ENCODE measurements around the gene PIP4K2C. TPM values are rescaled to one million over a fixed set of nuclear protein-coding genes. Genes with fewer than 3 reads are reported as not detected.
"Not testable (repeated sequence)": the region's sequence is repeated elsewhere in the genome, so short reads cannot be mapped to it uniquely, and the experiment has no call there.

Gene PIP4K2C
- total RNA-seq, 1 donor from 2014 or later = 27.6 TPM

DNA sequence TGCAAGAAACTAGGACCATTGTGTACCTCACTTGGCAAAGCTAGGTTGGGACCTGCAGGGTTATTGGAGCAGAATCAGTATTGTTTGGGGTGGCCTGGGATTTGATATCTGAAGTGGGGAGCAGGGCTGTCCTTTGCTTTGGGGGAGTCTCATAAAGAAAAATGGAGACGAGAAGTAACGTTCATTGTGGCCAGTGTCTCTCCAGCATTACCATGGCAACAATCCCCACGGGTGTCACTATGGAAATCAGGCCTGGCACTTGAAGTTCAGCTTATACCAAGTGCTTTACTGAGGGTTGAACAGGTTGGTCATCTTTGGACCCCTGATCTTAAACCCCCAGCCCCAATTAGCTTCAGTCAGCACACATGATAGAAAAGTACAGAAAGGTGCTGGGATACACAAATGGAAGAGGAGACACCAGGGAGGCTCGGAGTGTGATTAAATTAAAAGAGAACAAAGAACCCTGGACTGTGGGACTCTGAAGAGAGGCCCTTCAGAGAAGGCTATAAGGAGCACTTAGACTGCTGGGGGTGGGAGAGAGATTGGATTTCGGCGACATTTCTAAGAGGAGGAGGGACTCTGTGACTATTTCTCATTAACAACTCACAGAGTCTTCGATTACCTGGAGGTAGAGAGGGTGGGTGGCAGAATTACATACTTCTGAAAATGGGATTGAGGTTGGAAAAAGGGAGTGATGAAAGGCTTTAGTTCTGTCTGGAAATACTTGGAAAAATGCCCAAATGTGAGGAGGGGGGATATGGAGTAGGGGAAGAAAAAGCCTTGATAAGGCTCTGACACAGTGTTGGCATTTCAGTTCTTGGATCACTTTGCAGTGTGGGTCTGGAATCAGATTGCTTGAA lies 37.4 kb upstream of the PIP4K2C start:
- Mint-ChIP-seq H3K4me1 (ENCODE audit: unreplicated experiment) (peaks cover 12% of the 10 kb centered on the region), H3K36me3 (no peaks in the 10 kb centered on the region), H3K9me3 (no peaks in the 10 kb centered on the region), H3K4me3 (no peak overlapping the region), H3K27ac (no peak overlapping the region), H3K27me3 (peaks cover 56% of the 10 kb centered on the region)
- DNase-seq (ENCODE audit: extremely low spot score, unreplicated experiment) = no peak
- TF ChIP-seq, protein P1, sequence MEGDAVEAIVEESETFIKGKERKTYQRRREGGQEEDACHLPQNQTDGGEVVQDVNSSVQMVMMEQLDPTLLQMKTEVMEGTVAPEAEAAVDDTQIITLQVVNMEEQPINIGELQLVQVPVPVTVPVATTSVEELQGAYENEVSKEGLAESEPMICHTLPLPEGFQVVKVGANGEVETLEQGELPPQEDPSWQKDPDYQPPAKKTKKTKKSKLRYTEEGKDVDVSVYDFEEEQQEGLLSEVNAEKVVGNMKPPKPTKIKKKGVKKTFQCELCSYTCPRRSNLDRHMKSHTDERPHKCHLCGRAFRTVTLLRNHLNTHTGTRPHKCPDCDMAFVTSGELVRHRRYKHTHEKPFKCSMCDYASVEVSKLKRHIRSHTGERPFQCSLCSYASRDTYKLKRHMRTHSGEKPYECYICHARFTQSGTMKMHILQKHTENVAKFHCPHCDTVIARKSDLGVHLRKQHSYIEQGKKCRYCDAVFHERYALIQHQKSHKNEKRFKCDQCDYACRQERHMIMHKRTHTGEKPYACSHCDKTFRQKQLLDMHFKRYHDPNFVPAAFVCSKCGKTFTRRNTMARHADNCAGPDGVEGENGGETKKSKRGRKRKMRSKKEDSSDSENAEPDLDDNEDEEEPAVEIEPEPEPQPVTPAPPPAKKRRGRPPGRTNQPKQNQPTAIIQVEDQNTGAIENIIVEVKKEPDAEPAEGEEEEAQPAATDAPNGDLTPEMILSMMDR (conservative IDR thresholded peaks at IDR 0.05) = no peak

DNA sequence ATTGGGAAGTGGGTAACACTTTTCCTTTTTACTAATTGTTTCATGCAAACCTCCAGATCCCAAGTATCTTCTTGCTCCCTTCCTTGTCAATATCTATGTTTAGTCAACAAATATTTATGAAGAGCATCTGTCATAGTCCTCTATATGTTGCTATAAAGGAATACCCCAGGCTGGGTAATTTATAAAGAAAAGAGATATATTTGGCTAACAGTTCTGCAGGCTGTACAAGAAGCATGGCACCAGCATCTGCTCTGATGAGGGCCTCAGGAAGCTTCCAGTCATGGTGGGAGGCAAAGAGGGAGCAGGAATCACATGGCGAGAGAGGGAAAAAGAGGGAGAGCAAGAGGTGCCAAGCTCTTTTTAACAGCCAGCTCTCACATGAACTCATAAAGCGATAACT lies 36.5 kb upstream of the PIP4K2C start:
- H3K36me3 Mint-ChIP-seq = no peaks in the 10 kb centered on the region
- DNase-seq (ENCODE audit: extremely low spot score, unreplicated experiment) = no peak
- peaks cover 47% of the 10 kb centered on the region for H3K27me3 Mint-ChIP-seq
- H3K9me3 Mint-ChIP-seq = no peaks in the 10 kb centered on the region
- no peak overlapping the region for H3K27ac Mint-ChIP-seq
- H3K4me3 Mint-ChIP-seq = no peak overlapping the region
- peaks cover 12% of the 10 kb centered on the region for H3K4me1 Mint-ChIP-seq (ENCODE audit: unreplicated experiment)
- TF ChIP-seq, protein P1 (conservative IDR thresholded peaks at IDR 0.05) = no peak

DNA sequence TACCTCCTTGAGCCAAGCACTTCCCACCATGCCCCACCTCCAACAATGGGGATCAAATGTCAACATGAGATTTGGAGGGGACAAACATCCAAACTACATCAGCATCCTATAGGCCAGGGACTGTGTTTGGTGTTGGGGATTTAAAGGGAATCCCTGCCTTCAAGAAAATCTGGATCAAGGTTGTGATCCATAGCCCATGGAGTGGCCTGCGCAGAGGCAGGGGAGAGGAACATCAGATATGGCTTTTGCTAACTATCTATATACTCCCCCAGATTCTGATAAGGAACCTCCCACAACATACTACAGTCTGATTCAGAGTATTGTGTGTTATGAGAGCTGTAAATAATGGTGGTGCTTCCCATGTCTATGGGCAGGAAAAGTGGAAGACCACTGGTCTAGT lies 36.1 kb upstream of the PIP4K2C start:
- TF ChIP-seq, protein P1 (conservative IDR thresholded peaks at IDR 0.05) = no peak
- Mint-ChIP-seq H3K27me3 (peaks cover 46% of the 10 kb centered on the region), H3K4me3 (no peak overlapping the region), H3K27ac (no peak overlapping the region), H3K36me3 (no peaks in the 10 kb centered on the region), H3K4me1 (ENCODE audit: unreplicated experiment) (peaks cover 12% of the 10 kb centered on the region), H3K9me3 (no peaks in the 10 kb centered on the region)
- no peak for DNase-seq (ENCODE audit: extremely low spot score, unreplicated experiment)

DNA sequence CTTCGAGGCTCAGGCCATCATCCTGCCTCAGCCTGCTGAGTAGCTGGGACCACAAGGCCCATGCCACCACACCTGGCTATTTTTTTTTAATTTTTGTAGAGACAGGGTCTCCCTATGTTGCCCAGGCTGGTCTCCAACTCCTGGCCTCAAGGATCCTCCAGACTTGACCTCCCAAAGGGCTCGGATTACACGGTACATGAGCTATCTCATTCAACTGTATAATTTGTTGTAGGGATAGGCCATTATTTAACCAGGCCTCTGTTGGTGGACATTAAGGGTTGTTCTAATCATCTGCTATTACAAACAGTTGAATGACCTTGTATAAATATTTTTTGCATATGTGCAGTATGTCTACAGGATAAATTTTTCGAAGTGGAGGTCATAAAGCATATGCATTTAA lies 32.1 kb upstream of the PIP4K2C start:
- Mint-ChIP-seq H3K27ac (no peak overlapping the region), H3K27me3 (peaks cover 25% of the 10 kb centered on the region), H3K9me3 (no peaks in the 10 kb centered on the region), H3K4me1 (ENCODE audit: unreplicated experiment) (peaks cover under 1% of the 10 kb centered on the region), H3K36me3 (no peaks in the 10 kb centered on the region), H3K4me3 (no peak overlapping the region)
- DNase-seq (ENCODE audit: extremely low spot score, unreplicated experiment) = no peak
- TF ChIP-seq, protein P1 (conservative IDR thresholded peaks at IDR 0.05) = no peak

DNA sequence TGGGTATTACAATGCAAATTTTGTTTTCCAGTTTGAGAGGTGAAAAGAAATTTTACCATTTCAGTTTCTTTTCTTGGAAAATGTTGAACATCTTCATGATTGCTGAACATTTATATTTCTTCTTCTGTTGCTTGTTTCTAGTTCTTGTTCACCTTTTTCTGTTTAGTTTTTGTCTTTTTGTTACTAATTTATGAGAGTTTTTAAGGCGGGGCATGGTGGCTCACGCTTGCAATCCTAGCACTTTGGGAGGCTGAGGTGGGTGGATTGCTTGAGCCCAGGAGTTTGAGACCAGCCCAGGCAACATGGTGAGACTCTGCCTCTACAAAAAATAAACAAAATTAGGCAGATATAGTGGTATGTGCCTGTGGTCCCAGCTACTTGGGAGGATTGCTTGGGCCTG lies 30.5 kb upstream of the PIP4K2C start:
- no peaks in the 10 kb centered on the region for H3K9me3 Mint-ChIP-seq
- no peaks in the 10 kb centered on the region for H3K4me1 Mint-ChIP-seq (ENCODE audit: unreplicated experiment)
- no peaks in the 10 kb centered on the region for H3K36me3 Mint-ChIP-seq
- H3K27me3 Mint-ChIP-seq = peaks cover 26% of the 10 kb centered on the region
- TF ChIP-seq, protein P1 (conservative IDR thresholded peaks at IDR 0.05) = no peak
- DNase-seq (ENCODE audit: extremely low spot score, unreplicated experiment) = no peak
- H3K27ac Mint-ChIP-seq = no peak overlapping the region
- no peak overlapping the region for H3K4me3 Mint-ChIP-seq

DNA sequence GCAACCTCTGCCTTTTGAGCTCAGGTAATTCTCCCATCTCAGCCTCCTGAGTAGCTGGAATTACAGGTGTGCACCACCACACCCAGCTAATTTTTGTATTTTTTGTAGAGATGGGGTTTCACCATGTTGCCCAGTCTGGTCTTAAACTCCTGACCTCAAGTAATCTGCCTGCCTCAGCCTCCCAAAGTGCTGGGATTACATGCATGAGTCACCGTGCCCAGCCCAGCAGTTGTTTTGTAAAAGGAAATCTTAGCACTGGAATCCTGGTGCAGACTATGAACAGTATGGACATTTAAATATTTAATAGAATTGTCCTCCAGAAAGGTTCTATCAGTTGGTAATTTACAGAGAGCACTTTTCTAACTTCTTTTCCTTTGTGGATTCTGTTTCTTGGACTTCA lies 29.9 kb upstream of the PIP4K2C start:
- H3K36me3 Mint-ChIP-seq; H3K9me3 Mint-ChIP-seq; DNase-seq (ENCODE audit: extremely low spot score, unreplicated experiment); H3K27ac Mint-ChIP-seq; H3K4me3 Mint-ChIP-seq; H3K4me1 Mint-ChIP-seq (ENCODE audit: unreplicated experiment): not testable (repeated sequence)
- H3K27me3 Mint-ChIP-seq = peaks cover 26% of the 10 kb centered on the region
